Measurements from ENCODE around the gene NR2E3. TPM values are rescaled to one million over a fixed set of nuclear protein-coding genes. Genes with fewer than 3 reads are reported as not detected.

The NR2E3 gene
- total RNA-seq, 1 donor from 2014 or later, result not detected

DNA sequence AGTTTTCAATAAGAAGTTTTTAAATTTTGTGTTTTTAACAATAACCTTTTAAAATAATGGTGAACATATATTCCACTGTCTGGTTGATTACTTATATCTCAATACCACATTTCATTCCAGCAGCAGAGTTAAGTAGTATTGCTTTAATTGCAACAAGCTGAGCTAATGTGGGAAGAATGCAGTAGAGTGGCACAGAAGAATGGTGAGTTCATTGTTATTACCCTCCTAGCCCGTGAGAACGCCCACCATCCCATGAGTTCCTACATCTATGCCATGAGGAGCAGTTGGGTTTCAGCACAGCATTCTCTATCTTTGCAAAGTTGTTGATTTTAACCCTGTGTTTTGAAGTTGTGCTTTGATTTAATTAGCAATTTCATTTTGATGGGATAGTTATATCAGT, 17.8 kb upstream of the NR2E3 start:
- no peak overlapping the region for H3K27ac Mint-ChIP-seq (ENCODE audit: unreplicated experiment)
- H3K4me1 Mint-ChIP-seq (ENCODE audit: low read depth), result peaks cover 22% of the 10 kb centered on the region
- TF ChIP-seq CTCF (IDR thresholded peaks at IDR 0.05), result no peak
- no peak overlapping the region for H3K4me3 Mint-ChIP-seq (ENCODE audit: unreplicated experiment)
- H3K27me3 Mint-ChIP-seq (ENCODE audit: low read depth), result no peaks in the 10 kb centered on the region
- H3K36me3 Mint-ChIP-seq (ENCODE audit: low read depth), result peaks cover 3% of the 10 kb centered on the region
- no peak for DNase-seq (ENCODE audit: low spot score)
- H3K9me3 Mint-ChIP-seq (ENCODE audit: low read depth), result no peaks in the 10 kb centered on the region

GRCh38 chr15:71798641-71799040, 11.7 kb upstream of the NR2E3 start:
- Mint-ChIP-seq H3K27ac (ENCODE audit: unreplicated experiment) (no peak overlapping the region), H3K9me3 (ENCODE audit: low read depth) (no peaks in the 10 kb centered on the region), H3K27me3 (ENCODE audit: low read depth) (no peaks in the 10 kb centered on the region), H3K4me1 (ENCODE audit: low read depth) (peaks cover 4% of the 10 kb centered on the region), H3K36me3 (ENCODE audit: low read depth) (peaks cover 3% of the 10 kb centered on the region), H3K4me3 (ENCODE audit: unreplicated experiment) (no peak overlapping the region)
- no peak for TF ChIP-seq CTCF (IDR thresholded peaks at IDR 0.05)
- no peak for DNase-seq (ENCODE audit: low spot score)

DNA sequence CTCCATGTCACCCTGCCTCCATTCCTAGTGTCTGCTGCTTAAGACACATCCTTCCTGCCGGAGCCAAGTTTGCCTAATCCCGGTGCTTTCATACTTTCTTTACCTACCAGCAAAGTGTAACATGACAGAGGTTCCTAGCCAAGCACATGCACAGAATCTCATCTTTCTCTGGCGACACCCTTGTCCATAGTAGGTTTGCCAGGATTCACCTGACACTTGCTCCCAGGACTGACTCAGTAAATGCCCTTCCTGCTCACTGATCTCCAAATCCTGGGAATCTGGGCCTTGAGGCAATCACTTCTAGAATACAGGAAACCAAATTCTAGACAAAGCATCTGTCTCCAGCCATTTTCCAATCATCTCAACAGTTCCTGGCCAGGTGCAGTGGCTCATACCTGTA, 10.2 kb upstream of the NR2E3 start:
- Mint-ChIP-seq H3K36me3 (ENCODE audit: low read depth) (peaks cover 3% of the 10 kb centered on the region), H3K27ac (ENCODE audit: unreplicated experiment) (no peak overlapping the region), H3K9me3 (ENCODE audit: low read depth) (no peaks in the 10 kb centered on the region), H3K4me3 (ENCODE audit: unreplicated experiment) (no peak overlapping the region), H3K4me1 (ENCODE audit: low read depth) (peaks cover 17% of the 10 kb centered on the region), H3K27me3 (ENCODE audit: low read depth) (no peaks in the 10 kb centered on the region)
- no peak for DNase-seq (ENCODE audit: low spot score)
- no peak for TF ChIP-seq CTCF (IDR thresholded peaks at IDR 0.05)

DNA sequence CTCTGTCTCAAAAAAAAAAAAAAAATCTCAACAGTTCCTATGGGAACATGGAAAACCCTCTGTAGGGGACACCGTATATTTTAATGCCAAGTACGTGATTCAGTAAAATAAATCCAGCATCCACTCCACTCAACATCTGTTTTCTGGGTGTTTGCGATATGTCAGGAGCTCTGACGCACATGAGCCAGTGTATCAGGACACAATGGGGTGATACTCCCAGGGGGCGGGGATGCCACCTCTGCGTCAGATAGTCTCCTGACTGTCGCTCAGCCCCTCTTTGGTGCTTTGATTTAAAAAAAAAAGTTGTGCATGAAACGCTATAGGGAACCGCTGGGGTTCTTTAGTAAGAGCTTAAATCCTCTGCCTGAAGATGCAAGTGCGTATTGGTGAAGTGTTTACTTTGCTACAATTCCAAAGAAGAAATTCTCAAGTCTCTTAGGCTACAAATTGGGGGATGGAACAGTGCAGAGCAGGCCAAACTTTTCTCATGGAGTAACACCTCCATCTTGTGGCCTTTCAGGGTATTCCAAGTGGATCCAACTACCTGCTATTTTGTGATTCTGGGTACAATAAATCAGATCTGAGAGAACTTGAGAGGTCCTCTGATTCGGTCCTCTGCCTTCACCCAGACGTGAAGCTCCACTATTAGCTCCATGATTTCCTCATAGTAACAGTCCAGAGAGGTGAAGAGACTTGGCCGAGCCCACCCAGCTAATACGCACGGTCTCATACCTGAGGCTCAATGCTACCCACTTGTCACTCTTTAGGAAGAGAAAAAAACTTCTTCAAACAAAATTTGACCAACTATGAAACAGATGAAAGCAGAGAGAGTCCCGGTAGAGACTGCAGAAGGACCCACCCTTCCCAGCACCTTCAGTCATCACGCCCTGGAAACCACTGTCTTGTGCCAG, 9.3 kb upstream of the NR2E3 start:
- Mint-ChIP-seq H3K4me3 (ENCODE audit: unreplicated experiment) (no peak overlapping the region), H3K36me3 (ENCODE audit: low read depth) (peaks cover 3% of the 10 kb centered on the region), H3K27ac (ENCODE audit: unreplicated experiment) (no peak overlapping the region), H3K9me3 (ENCODE audit: low read depth) (no peaks in the 10 kb centered on the region), H3K27me3 (ENCODE audit: low read depth) (no peaks in the 10 kb centered on the region), H3K4me1 (ENCODE audit: low read depth) (peaks cover 24% of the 10 kb centered on the region)
- TF ChIP-seq CTCF (IDR thresholded peaks at IDR 0.05), result peak; percentile 93
- no peak for DNase-seq (ENCODE audit: low spot score)

DNA sequence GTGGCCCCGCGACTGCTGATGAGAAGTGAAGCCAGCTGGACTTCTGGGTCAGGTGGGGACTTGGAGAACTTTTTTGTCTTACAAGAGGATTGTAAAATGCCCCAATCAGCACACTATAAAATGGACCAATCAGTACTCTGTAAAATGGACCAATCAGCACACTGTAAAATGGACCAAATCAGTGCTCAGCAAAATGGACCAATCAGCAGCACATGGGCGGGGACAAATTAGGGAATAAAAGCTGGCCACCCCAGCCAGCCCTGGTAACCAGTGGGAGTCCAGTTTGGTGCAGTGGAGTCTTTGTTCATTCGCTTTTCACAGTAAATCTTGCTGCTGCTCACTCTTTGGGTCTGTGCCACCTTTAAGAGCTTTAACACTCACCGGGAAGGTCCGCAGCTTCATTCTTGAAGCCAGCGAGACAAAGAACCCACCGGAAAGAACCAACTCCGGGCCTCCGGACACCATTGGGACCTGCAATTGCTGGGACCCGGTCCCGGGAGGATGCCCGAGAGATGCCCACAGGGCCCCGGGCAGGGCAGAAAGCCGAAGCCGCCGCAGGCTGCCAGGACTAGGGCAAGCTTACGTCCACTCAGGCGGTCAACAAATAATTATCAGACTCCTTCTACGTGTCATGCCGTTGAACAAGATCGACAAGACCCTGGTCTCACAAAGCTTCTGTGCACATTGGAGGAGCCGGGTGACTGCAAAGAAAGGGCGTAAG, 8.3 kb upstream of the NR2E3 start:
- TF ChIP-seq CTCF (IDR thresholded peaks at IDR 0.05), result no peak
- Mint-ChIP-seq H3K9me3 (ENCODE audit: low read depth) (no peaks in the 10 kb centered on the region), H3K4me3 (ENCODE audit: unreplicated experiment) (no peak overlapping the region)

More for the DNA sequence above, 8.3 kb upstream of the NR2E3 start:
- no peaks in the 10 kb centered on the region for H3K27me3 Mint-ChIP-seq (ENCODE audit: low read depth)
- H3K27ac Mint-ChIP-seq (ENCODE audit: unreplicated experiment), result no peak overlapping the region
- peaks cover 34% of the 10 kb centered on the region for H3K4me1 Mint-ChIP-seq (ENCODE audit: low read depth)
- H3K36me3 Mint-ChIP-seq (ENCODE audit: low read depth), result no peaks in the 10 kb centered on the region
- no peak for DNase-seq (ENCODE audit: low spot score)

Measured in chondrocyte (in vitro differentiated cells).